ENCODE measurements around the gene CMAS.

- no peak for TF ChIP-seq TAF1 (conservative IDR thresholded peaks at IDR 0.05)
- TF ChIP-seq, protein P1, sequence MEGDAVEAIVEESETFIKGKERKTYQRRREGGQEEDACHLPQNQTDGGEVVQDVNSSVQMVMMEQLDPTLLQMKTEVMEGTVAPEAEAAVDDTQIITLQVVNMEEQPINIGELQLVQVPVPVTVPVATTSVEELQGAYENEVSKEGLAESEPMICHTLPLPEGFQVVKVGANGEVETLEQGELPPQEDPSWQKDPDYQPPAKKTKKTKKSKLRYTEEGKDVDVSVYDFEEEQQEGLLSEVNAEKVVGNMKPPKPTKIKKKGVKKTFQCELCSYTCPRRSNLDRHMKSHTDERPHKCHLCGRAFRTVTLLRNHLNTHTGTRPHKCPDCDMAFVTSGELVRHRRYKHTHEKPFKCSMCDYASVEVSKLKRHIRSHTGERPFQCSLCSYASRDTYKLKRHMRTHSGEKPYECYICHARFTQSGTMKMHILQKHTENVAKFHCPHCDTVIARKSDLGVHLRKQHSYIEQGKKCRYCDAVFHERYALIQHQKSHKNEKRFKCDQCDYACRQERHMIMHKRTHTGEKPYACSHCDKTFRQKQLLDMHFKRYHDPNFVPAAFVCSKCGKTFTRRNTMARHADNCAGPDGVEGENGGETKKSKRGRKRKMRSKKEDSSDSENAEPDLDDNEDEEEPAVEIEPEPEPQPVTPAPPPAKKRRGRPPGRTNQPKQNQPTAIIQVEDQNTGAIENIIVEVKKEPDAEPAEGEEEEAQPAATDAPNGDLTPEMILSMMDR (IDR thresholded peaks at IDR 0.05; ENCODE audit: low read depth, low read length, missing input control), result peak; percentile 39
- no peak for TF ChIP-seq RXRA (IDR thresholded peaks at IDR 0.05)
- TF ChIP-seq, protein P2, sequence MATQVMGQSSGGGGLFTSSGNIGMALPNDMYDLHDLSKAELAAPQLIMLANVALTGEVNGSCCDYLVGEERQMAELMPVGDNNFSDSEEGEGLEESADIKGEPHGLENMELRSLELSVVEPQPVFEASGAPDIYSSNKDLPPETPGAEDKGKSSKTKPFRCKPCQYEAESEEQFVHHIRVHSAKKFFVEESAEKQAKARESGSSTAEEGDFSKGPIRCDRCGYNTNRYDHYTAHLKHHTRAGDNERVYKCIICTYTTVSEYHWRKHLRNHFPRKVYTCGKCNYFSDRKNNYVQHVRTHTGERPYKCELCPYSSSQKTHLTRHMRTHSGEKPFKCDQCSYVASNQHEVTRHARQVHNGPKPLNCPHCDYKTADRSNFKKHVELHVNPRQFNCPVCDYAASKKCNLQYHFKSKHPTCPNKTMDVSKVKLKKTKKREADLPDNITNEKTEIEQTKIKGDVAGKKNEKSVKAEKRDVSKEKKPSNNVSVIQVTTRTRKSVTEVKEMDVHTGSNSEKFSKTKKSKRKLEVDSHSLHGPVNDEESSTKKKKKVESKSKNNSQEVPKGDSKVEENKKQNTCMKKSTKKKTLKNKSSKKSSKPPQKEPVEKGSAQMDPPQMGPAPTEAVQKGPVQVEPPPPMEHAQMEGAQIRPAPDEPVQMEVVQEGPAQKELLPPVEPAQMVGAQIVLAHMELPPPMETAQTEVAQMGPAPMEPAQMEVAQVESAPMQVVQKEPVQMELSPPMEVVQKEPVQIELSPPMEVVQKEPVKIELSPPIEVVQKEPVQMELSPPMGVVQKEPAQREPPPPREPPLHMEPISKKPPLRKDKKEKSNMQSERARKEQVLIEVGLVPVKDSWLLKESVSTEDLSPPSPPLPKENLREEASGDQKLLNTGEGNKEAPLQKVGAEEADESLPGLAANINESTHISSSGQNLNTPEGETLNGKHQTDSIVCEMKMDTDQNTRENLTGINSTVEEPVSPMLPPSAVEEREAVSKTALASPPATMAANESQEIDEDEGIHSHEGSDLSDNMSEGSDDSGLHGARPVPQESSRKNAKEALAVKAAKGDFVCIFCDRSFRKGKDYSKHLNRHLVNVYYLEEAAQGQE (IDR thresholded peaks at IDR 0.05), result no peak
- no peak for TF ChIP-seq JUND (IDR thresholded peaks at IDR 0.05)
Observed at GRCh38 chr12:22018860-22019259, 27.2 kb upstream of the CMAS start.

Data from liver (tissue), 3 donors.